Neural cell (in vitro differentiated cells): Measurements from ENCODE around the gene EPS15. TPM values are rescaled to one million over a fixed set of nuclear protein-coding genes. Genes with fewer than 3 reads are reported as not detected.

ENCODE experiments used
- H2AFZ ChIP-seq: fragments of 200-600, 300-800 bp; sonication (generic), shearing (Covaris generic); 2 replicates; pipeline ENCODE4 v1.6.0; 2014; ENCODE audit warnings: low read depth, mild to moderate bottlenecking, antibody characterized with exemption, low read length, moderate library complexity
- H3F3A ChIP-seq: fragments of 200-600 bp; shearing (Covaris generic); 2 replicates; pipeline ENCODE4 v1.6.1; 2016; ENCODE audit warnings: mild to moderate bottlenecking, moderate library complexity, mixed read lengths, antibody characterized with exemption, low read length; ENCODE audit not compliant: insufficient read depth, poor library complexity, severe bottlenecking
- H3K27ac ChIP-seq: fragments of 200-600, 300-800 bp; sonication (generic), shearing (Covaris generic); 2 replicates; pipeline ENCODE4 v1.5.1; 2014; ENCODE audit warnings: mild to moderate bottlenecking, low read length, moderate library complexity
- H3K27me3 ChIP-seq: fragments of 300-800, 200-600 bp; sonication (generic), shearing (Covaris generic); 2 replicates; pipeline ENCODE4 v1.6.0; 2014; ENCODE audit warnings: mild to moderate bottlenecking, low read depth, low read length, moderate library complexity; ENCODE audit not compliant: insufficient read depth
- H3K36me3 ChIP-seq: fragments of 300-800, 200-600 bp; sonication (generic), shearing (Covaris generic); 2 replicates; pipeline ENCODE4 v1.5.1; 2014; ENCODE audit warnings: mild to moderate bottlenecking, antibody characterized with exemption, low read length, moderate library complexity; ENCODE audit not compliant: insufficient read depth
- H3K4me2 ChIP-seq: fragments of 300-800, 200-600 bp; sonication (generic), shearing (Covaris generic); 2 replicates; pipeline ENCODE4 v1.6.0; 2014; ENCODE audit warnings: mild to moderate bottlenecking, low read length
- H3K4me3 ChIP-seq: fragments of 300-800, 200-600 bp; sonication (generic), shearing (Covaris generic); 2 replicates; pipeline ENCODE4 v1.5.1; 2014; ENCODE audit warnings: mild to moderate bottlenecking, low read length, moderate library complexity
- H3K79me2 ChIP-seq: fragments of 200-600 bp; shearing (Covaris generic); replicated peaks from 2 replicates; pipeline ENCODE4 v1.6.0; 2014; ENCODE audit warnings: mild to moderate bottlenecking, low read length, moderate library complexity; ENCODE audit not compliant: insufficient read depth
- H3K9ac ChIP-seq: fragments of 300-800, 200-600 bp; sonication (generic), shearing (Covaris generic); 2 replicates; pipeline ENCODE4 v1.6.1; 2016; ENCODE audit warnings: mild to moderate bottlenecking, low read length, mixed read lengths
- H3K9me2 ChIP-seq: fragments of 200-600 bp; shearing (Covaris generic); 2 replicates; pipeline ENCODE4 v1.6.1; 2016; ENCODE audit warnings: mild to moderate bottlenecking, low read length, mixed read lengths; ENCODE audit not compliant: insufficient read depth
- H3K9me3 ChIP-seq: fragments of 200-600, 300-800 bp; sonication (generic), shearing (Covaris generic); 2 replicates; pipeline ENCODE4 v1.6.1; 2016; ENCODE audit warnings: mild to moderate bottlenecking, mixed run types, low read length, moderate library complexity, mixed read lengths
- H4K20me1 ChIP-seq: fragments of 200-600 bp; shearing (Covaris generic); 2 replicates; pipeline ENCODE4 v1.6.1; 2016; ENCODE audit warnings: mild to moderate bottlenecking, mixed run types; ENCODE audit not compliant: insufficient read depth
- CTCF ChIP-seq: fragments of 450-650 bp; IDR thresholded peaks from 2 replicates; pipeline ENCODE4 v1.5.1; 2014; ENCODE audit warnings: antibody characterized with exemption, mild to moderate bottlenecking, moderate library complexity; ENCODE audit not compliant: poor library complexity, severe bottlenecking
- EP300 ChIP-seq: fragments of 450-650 bp; conservative IDR thresholded peaks from 2 replicates; pipeline ENCODE4 v1.6.1; 2014; ENCODE audit warnings: antibody characterized with exemption, mild to moderate bottlenecking, moderate library complexity; ENCODE audit not compliant: poor library complexity, severe bottlenecking
- EZH2 ChIP-seq: fragments of 200-600, 300-800 bp; shearing (Covaris generic), sonication (generic); IDR thresholded peaks from 2 replicates; pipeline ENCODE4 v1.6.1; 2014; ENCODE audit warnings: antibody characterized with exemption, low read length, borderline replicate concordance, mild to moderate bottlenecking; ENCODE audit not compliant: insufficient read depth, poor library complexity, severe bottlenecking
- MXI1 ChIP-seq: fragments of 450-650 bp; conservative IDR thresholded peaks from 2 replicates; pipeline ENCODE4 v1.6.1; 2014; ENCODE audit warnings: antibody characterized with exemption, mild to moderate bottlenecking; ENCODE audit not compliant: poor library complexity, severe bottlenecking
- POLR2AphosphoS5 ChIP-seq: IDR thresholded peaks from 2 replicates; pipeline ENCODE4 v1.6.1; 2012
- RAD21 ChIP-seq: fragments of 450-650 bp; conservative IDR thresholded peaks from 2 replicates; pipeline ENCODE4 v1.6.1; 2014; ENCODE audit warnings: antibody characterized with exemption, mild to moderate bottlenecking, moderate library complexity
- SMC3 ChIP-seq: fragments of 450-650 bp; conservative IDR thresholded peaks from 2 replicates; pipeline ENCODE4 v1.6.1; 2014; ENCODE audit warnings: antibody characterized with exemption, mild to moderate bottlenecking, moderate library complexity; ENCODE audit not compliant: poor library complexity
- TAF1 ChIP-seq: IDR thresholded peaks from 2 replicates; pipeline ENCODE4 v1.6.1; 2012; ENCODE audit warnings: low read depth
- polyA plus RNA-seq: library from polyadenylated mRNA; depleted of rRNA; stranded (reverse); fragments of >200 nt; gene quantifications from 2 replicates; pipeline ENCODE4 v1.2.3, GENCODE V29; 2014
- TF ChIP-seq, protein P1 (sequence below): IDR thresholded peaks from 2 replicates; pipeline ENCODE4 v1.6.1; 2012; ENCODE audit warnings: borderline replicate concordance

Gene EPS15
- polyA plus RNA-seq, 1 donor from 2014 or later: 101 TPM

- no peak for TF ChIP-seq TAF1
- no peak for TF ChIP-seq SMC3
- no peak for TF ChIP-seq EZH2
- TF ChIP-seq CTCF: no peak
- no peak for TF ChIP-seq MXI1
- no peak for TF ChIP-seq POLR2AphosphoS5
- no peak for TF ChIP-seq EP300
- TF ChIP-seq, protein P1, sequence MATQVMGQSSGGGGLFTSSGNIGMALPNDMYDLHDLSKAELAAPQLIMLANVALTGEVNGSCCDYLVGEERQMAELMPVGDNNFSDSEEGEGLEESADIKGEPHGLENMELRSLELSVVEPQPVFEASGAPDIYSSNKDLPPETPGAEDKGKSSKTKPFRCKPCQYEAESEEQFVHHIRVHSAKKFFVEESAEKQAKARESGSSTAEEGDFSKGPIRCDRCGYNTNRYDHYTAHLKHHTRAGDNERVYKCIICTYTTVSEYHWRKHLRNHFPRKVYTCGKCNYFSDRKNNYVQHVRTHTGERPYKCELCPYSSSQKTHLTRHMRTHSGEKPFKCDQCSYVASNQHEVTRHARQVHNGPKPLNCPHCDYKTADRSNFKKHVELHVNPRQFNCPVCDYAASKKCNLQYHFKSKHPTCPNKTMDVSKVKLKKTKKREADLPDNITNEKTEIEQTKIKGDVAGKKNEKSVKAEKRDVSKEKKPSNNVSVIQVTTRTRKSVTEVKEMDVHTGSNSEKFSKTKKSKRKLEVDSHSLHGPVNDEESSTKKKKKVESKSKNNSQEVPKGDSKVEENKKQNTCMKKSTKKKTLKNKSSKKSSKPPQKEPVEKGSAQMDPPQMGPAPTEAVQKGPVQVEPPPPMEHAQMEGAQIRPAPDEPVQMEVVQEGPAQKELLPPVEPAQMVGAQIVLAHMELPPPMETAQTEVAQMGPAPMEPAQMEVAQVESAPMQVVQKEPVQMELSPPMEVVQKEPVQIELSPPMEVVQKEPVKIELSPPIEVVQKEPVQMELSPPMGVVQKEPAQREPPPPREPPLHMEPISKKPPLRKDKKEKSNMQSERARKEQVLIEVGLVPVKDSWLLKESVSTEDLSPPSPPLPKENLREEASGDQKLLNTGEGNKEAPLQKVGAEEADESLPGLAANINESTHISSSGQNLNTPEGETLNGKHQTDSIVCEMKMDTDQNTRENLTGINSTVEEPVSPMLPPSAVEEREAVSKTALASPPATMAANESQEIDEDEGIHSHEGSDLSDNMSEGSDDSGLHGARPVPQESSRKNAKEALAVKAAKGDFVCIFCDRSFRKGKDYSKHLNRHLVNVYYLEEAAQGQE: no peak
- no peak for TF ChIP-seq RAD21
- no peak overlapping the region for H3K27ac ChIP-seq
- peak overlapping the region; percentile 43 for H3K9ac ChIP-seq
- no peaks in the 10 kb centered on the region for H3F3A ChIP-seq
- peak overlapping the region; percentile 71 for H3K4me3 ChIP-seq
- H4K20me1 ChIP-seq: no peaks in the 10 kb centered on the region
- H3K9me3 ChIP-seq: no peaks in the 10 kb centered on the region
- H3K9me2 ChIP-seq: no peaks in the 10 kb centered on the region
- H3K4me2 ChIP-seq: no peak overlapping the region
- H3K27me3 ChIP-seq: peaks cover 7% of the 10 kb centered on the region
- H2AFZ ChIP-seq: no peak overlapping the region
- no peaks in the 10 kb centered on the region for H3K36me3 ChIP-seq
- peaks cover 11% of the 10 kb centered on the region for H3K79me2 ChIP-seq
These were observed 449 bp downstream of the EPS15 start for GRCh38 chr1:51518586-51519047.

GRCh38 chr1:51518033-51518585 lies 957 bp downstream of the EPS15 start:
- Histone ChIP-seq H3K36me3 (no peaks in the 10 kb centered on the region), H3K4me3 (peak overlapping the region; percentile 71), H3F3A (no peaks in the 10 kb centered on the region), H4K20me1 (no peaks in the 10 kb centered on the region), H3K4me2 (no peak overlapping the region), H3K9me3 (no peaks in the 10 kb centered on the region), H3K9ac (no peak overlapping the region), H3K27me3 (peaks cover 7% of the 10 kb centered on the region), H3K9me2 (no peaks in the 10 kb centered on the region), H3K79me2 (peaks cover 11% of the 10 kb centered on the region), H2AFZ (no peak overlapping the region), H3K27ac (no peak overlapping the region)
- TF ChIP-seq, protein P1: no peak
- TF ChIP-seq EP300 (no peak), CTCF (no peak)
